ENCODE results near the gene CEP104.
A peak's percentile ranks its signal among the peaks of the same experiment; 100 is the strongest.

Gene CEP104

DNA sequence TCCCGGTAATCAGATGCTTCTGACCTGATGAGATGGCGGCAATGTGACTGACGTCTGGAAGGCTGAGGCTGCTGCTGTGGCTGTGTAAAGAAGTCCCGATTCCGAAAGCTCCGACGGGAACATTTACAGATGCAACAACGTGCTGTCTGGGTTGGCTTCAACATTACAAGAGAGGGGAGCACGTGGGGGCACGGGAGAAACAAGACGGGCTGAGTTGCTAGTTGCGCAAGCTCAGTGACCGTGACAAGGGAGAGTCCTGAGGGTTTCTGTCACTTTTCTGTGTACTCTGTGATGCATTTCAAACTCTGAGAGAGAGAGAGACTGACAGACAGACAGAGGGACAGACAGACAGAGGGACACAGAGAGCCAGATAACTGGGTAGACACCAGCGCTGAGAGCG, 35.1 kb downstream of the CEP104 start:
- H3K36me3 ChIP-seq: peaks cover 56% of the 10 kb centered on the region
- no peak for DNase-seq
- H3K4me3 ChIP-seq (ENCODE audit: low read depth, low read length): no peak overlapping the region
- H3K9me3 ChIP-seq (ENCODE audit: severe bottlenecking): no peaks in the 10 kb centered on the region
- TF ChIP-seq, protein P1, sequence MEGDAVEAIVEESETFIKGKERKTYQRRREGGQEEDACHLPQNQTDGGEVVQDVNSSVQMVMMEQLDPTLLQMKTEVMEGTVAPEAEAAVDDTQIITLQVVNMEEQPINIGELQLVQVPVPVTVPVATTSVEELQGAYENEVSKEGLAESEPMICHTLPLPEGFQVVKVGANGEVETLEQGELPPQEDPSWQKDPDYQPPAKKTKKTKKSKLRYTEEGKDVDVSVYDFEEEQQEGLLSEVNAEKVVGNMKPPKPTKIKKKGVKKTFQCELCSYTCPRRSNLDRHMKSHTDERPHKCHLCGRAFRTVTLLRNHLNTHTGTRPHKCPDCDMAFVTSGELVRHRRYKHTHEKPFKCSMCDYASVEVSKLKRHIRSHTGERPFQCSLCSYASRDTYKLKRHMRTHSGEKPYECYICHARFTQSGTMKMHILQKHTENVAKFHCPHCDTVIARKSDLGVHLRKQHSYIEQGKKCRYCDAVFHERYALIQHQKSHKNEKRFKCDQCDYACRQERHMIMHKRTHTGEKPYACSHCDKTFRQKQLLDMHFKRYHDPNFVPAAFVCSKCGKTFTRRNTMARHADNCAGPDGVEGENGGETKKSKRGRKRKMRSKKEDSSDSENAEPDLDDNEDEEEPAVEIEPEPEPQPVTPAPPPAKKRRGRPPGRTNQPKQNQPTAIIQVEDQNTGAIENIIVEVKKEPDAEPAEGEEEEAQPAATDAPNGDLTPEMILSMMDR (IDR thresholded peaks at IDR 0.05; ENCODE audit: low read depth, low read length): no peak
- H3K27ac ChIP-seq: peak overlapping the region; percentile 90
- H3K27me3 ChIP-seq (ENCODE audit: insufficient read depth, low read depth, severe bottlenecking): no peaks in the 10 kb centered on the region

DNA sequence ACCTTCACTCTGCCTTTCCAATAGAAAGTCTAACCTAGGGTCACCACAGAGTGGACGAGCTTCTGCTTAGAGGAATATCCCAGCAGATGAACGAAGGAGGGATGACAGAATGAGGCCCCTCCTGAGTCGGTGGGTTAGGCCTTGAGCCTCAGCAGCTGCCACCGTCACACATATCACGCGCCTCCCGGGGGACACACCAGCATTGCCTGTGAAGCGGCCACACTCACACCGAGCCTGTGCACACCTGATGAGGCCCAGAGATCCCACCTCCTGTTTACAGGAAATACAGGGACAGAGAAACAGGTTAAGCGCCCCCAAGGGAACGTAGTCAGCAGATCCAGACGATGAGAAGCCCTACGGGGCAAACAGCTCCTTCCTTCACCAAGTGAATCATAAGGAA, 35.6 kb downstream of the CEP104 start:
- TF ChIP-seq, protein P1 (IDR thresholded peaks at IDR 0.05; ENCODE audit: low read depth, low read length): peak; percentile 64
- H3K27ac ChIP-seq: peak overlapping the region; percentile 90
- peak; percentile 85 for DNase-seq

DNA sequence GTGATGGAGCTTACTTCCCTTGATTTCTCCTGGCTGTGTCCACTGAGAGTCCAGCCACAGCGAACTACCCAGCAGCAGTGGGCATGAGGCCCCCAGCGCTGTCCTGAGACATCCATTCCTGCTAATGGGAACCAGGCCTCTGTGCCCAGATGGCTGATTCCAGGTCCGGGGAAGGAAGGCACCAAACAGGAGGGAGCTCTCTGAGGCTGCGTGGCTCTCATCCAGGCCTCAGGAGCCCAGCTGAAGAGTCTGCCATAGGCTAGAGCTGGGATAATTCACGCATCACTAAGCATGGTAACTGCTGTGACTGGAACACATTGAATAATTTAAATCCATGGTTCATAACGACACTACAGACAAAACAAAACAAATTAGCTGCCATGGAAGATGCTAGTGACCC, 36.0 kb downstream of the CEP104 start:
- Histone ChIP-seq H3K27ac (peak overlapping the region; percentile 90), H3K27me3 (ENCODE audit: insufficient read depth, low read depth, severe bottlenecking) (no peaks in the 10 kb centered on the region), H3K36me3 (peaks cover 49% of the 10 kb centered on the region), H3K9me3 (ENCODE audit: severe bottlenecking) (no peaks in the 10 kb centered on the region), H3K4me3 (ENCODE audit: low read depth, low read length) (peak overlapping the region; percentile 18; the same call in 1 of the 2 replicates)
- TF ChIP-seq, protein P1 (IDR thresholded peaks at IDR 0.05; ENCODE audit: low read depth, low read length): no peak
- DNase-seq: peak; percentile 84

More for the DNA sequence above, 35.6 kb downstream of the CEP104 start:
- Histone ChIP-seq H3K4me3 (ENCODE audit: low read depth, low read length) (peak overlapping the region; percentile 18; the same call in 1 of the 2 replicates), H3K36me3 (peaks cover 51% of the 10 kb centered on the region), H3K27me3 (ENCODE audit: insufficient read depth, low read depth, severe bottlenecking) (no peaks in the 10 kb centered on the region), H3K9me3 (ENCODE audit: severe bottlenecking) (no peaks in the 10 kb centered on the region)

DNA sequence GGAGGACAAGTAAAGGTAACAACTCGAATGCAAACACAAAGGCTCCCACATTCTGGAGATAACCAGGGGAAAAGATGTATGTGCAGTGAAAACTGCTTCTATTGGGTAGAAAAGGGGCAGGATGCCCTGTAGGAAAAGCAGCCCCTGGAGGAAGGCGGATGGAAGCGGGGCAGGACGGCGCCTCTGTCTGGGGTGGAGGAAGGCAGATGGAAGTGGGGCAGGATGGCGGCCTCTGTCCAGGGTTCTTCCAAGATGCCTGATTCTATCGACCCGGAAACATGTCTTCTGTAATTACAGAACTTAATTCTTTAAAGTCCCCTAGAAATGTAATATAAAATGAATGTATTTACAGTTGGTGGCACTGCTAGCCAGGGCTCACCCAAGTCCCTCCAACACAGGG, 36.7 kb downstream of the CEP104 start:
- TF ChIP-seq, protein P1 (IDR thresholded peaks at IDR 0.05; ENCODE audit: low read depth, low read length): no peak
- no peaks in the 10 kb centered on the region for H3K9me3 ChIP-seq (ENCODE audit: severe bottlenecking)
- DNase-seq: no peak
- no peak overlapping the region for H3K4me3 ChIP-seq (ENCODE audit: low read depth, low read length)
- no peaks in the 10 kb centered on the region for H3K27me3 ChIP-seq (ENCODE audit: insufficient read depth, low read depth, severe bottlenecking)
- peaks cover 42% of the 10 kb centered on the region for H3K36me3 ChIP-seq
- H3K27ac ChIP-seq: peak overlapping the region; percentile 90

DNA sequence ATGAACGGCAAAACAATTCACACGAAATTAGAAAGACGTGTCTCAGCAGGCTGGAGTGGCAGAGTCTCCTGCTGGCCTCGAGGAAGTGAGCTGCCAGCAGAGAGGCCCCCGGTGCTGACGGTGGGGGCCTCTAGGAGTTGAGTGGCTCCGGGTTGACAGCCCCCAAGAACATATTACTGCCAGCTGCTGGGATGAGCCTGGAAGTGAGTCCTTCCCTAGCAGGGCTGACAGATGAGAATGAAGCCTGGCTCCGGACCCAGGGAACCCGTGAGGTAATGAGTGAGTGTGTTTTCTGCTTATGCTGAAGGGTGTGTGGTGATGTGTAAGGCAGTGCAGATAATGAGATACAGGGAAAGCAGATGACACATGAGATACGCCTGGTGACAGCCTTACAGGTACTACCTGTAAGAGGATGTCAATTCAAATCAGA, 37.2 kb downstream of the CEP104 start:
- Histone ChIP-seq H3K36me3 (peaks cover 44% of the 10 kb centered on the region), H3K27ac (peak overlapping the region; percentile 90)
- TF ChIP-seq, protein P1 (IDR thresholded peaks at IDR 0.05; ENCODE audit: low read depth, low read length): no peak

More for the DNA sequence above, 37.2 kb downstream of the CEP104 start:
- no peaks in the 10 kb centered on the region for H3K27me3 ChIP-seq (ENCODE audit: insufficient read depth, low read depth, severe bottlenecking)
- no peaks in the 10 kb centered on the region for H3K9me3 ChIP-seq (ENCODE audit: severe bottlenecking)
- no peak for DNase-seq
- no peak overlapping the region for H3K4me3 ChIP-seq (ENCODE audit: low read depth, low read length)
